HG03108 (cell line): ENCODE results near the gene DLEC1.
"Not testable (repeated sequence)": the region's sequence is repeated elsewhere in the genome, so short reads cannot be mapped to it uniquely, and the experiment has no call there.

Source experiments
- ATAC-seq: cut with Tn5 transposase; IDR thresholded peaks from one replicate; pipeline ENCODE4 v1.9.1; 2021; ENCODE audit warnings: moderate library complexity; ENCODE audit not compliant: unreplicated experiment

DLEC1 gene

GRCh38 chr3:38119248-38119544 is 80.2 kb downstream of the DLEC1 start:
- ATAC-seq = no peak

GRCh38 chr3:38119821-38120692 is 81.0 kb downstream of the DLEC1 start:
- no peak for ATAC-seq

GRCh38 chr3:38120693-38121450 is 81.9 kb downstream of the DLEC1 start:
- no peak for ATAC-seq

- ATAC-seq = no peak
Measured at GRCh38 chr3:38121451-38121831, 82.4 kb downstream of the DLEC1 start.

- no peak for ATAC-seq
Measured at GRCh38 chr3:38121832-38122461, 82.9 kb downstream of the DLEC1 start.

GRCh38 chr3:38122712-38123290 is 83.8 kb downstream of the DLEC1 start:
- no peak for ATAC-seq

- no peak for ATAC-seq
Measured at GRCh38 chr3:38124324-38125122, 85.5 kb downstream of the DLEC1 start.

- ATAC-seq = no peak
Measured at GRCh38 chr3:38125305-38126120, 86.5 kb downstream of the DLEC1 start.

- ATAC-seq = no peak
Measured at GRCh38 chr3:38126121-38126892, 87.3 kb downstream of the DLEC1 start.

GRCh38 chr3:38127611-38128302 is 88.7 kb downstream of the DLEC1 start:
- no peak for ATAC-seq

GRCh38 chr3:38128303-38128655 is 89.3 kb downstream of the DLEC1 start:
- ATAC-seq = no peak

GRCh38 chr3:38129058-38129457 is 90.0 kb downstream of the DLEC1 start:
- no peak for ATAC-seq

GRCh38 chr3:38130631-38131065 is 91.6 kb downstream of the DLEC1 start:
- no peak for ATAC-seq

- ATAC-seq = no peak
Measured at GRCh38 chr3:38131621-38132369, 92.8 kb downstream of the DLEC1 start.

- ATAC-seq = no peak
Measured at GRCh38 chr3:38133209-38133556, 94.2 kb downstream of the DLEC1 start.

- no peak for ATAC-seq
Measured at GRCh38 chr3:38133557-38134405, 94.8 kb downstream of the DLEC1 start.

GRCh38 chr3:38134517-38135143 is 95.6 kb downstream of the DLEC1 start:
- not testable (repeated sequence) for ATAC-seq
